Measurements from ENCODE around the gene TRIM32. TPM values are rescaled to one million over a fixed set of nuclear protein-coding genes. Genes with fewer than 3 reads are reported as not detected.

TRIM32 gene
- polyA plus RNA-seq, 2 of the 4 experiments (the other 2 are of a cell fraction): 17.6 to 23.8 TPM

DNA sequence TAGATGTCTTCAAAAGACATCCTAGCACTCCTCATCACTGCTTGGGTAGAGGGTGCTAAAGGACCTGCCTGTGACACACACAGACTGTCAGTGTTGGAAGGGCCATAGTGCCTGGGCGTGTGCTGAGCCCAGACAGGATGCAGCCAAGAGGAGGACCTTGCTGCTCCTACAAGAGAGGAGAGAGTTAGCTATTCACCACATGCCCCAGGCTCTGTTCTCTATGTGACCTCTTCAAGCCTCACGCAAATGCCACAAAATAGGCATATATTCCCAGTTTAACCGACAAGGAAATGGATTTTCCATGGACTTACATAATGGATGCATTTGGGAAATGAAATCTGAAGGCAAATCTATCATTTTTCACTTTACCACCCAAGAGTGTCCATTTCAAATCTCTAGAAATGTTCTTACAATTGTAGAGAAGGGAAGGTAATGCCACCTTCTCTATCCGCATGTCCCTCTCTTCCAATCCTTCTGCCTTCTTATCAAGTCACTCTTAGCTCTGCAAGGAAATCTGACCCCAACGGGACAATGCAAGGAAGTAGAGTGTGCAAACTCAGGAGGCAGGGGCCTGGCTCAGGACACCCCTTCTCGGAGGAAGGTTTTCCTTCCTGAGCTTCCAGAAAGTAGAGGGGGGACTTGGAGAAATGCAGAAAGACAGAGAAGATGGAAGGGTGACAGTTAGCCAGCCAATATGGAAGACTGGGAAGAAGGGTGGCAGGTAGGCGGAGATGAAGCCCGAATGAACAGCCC, 49.5 kb downstream of the TRIM32 start:
- TF ChIP-seq CBX2 (IDR thresholded peaks at IDR 0.05; ENCODE audit: borderline replicate concordance, low read depth) (no peak), BHLHE40 (IDR thresholded peaks at IDR 0.05; ENCODE audit: low read depth, low read length) (no peak), MYC (IDR thresholded peaks at IDR 0.05; ENCODE audit: borderline replicate concordance, low read length) (no peak), CEBPB (IDR thresholded peaks at IDR 0.05) (no peak), HEYL (CRISPR knock-in tag; IDR thresholded peaks at IDR 0.05) (no peak), NR3C1 (IDR thresholded peaks at IDR 0.05) (no peak), RCOR1 (IDR thresholded peaks at IDR 0.05; ENCODE audit: low read depth, low read length) (no peak), ZFP36 (IDR thresholded peaks at IDR 0.05; ENCODE audit: borderline replicate concordance, partially characterized antibody) (no peak), JUN (IDR thresholded peaks at IDR 0.05) (no peak)
- TF ChIP-seq, protein P1, sequence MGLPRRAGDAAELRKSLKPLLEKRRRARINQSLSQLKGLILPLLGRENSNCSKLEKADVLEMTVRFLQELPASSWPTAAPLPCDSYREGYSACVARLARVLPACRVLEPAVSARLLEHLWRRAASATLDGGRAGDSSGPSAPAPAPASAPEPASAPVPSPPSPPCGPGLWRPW (IDR thresholded peaks at IDR 0.05): no peak
- TF ChIP-seq, protein P2, sequence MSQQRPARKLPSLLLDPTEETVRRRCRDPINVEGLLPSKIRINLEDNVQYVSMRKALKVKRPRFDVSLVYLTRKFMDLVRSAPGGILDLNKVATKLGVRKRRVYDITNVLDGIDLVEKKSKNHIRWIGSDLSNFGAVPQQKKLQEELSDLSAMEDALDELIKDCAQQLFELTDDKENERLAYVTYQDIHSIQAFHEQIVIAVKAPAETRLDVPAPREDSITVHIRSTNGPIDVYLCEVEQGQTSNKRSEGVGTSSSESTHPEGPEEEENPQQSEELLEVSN (IDR thresholded peaks at IDR 0.05; ENCODE audit: borderline replicate concordance, low read depth): no peak
- TF ChIP-seq, protein P3, sequence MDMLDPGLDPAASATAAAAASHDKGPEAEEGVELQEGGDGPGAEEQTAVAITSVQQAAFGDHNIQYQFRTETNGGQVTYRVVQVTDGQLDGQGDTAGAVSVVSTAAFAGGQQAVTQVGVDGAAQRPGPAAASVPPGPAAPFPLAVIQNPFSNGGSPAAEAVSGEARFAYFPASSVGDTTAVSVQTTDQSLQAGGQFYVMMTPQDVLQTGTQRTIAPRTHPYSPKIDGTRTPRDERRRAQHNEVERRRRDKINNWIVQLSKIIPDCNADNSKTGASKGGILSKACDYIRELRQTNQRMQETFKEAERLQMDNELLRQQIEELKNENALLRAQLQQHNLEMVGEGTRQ (IDR thresholded peaks at IDR 0.05): no peak
- TF ChIP-seq, protein P4, sequence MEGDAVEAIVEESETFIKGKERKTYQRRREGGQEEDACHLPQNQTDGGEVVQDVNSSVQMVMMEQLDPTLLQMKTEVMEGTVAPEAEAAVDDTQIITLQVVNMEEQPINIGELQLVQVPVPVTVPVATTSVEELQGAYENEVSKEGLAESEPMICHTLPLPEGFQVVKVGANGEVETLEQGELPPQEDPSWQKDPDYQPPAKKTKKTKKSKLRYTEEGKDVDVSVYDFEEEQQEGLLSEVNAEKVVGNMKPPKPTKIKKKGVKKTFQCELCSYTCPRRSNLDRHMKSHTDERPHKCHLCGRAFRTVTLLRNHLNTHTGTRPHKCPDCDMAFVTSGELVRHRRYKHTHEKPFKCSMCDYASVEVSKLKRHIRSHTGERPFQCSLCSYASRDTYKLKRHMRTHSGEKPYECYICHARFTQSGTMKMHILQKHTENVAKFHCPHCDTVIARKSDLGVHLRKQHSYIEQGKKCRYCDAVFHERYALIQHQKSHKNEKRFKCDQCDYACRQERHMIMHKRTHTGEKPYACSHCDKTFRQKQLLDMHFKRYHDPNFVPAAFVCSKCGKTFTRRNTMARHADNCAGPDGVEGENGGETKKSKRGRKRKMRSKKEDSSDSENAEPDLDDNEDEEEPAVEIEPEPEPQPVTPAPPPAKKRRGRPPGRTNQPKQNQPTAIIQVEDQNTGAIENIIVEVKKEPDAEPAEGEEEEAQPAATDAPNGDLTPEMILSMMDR (IDR thresholded peaks at IDR 0.05): no peak
- TF ChIP-seq, protein P5, sequence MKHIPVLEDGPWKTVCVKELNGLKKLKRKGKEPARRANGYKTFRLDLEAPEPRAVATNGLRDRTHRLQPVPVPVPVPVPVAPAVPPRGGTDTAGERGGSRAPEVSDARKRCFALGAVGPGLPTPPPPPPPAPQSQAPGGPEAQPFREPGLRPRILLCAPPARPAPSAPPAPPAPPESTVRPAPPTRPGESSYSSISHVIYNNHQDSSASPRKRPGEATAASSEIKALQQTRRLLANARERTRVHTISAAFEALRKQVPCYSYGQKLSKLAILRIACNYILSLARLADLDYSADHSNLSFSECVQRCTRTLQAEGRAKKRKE (CRISPR knock-in tag; IDR thresholded peaks at IDR 0.05; ENCODE audit: low read depth): no peak
- ChIA-PET CTCF (interaction anchor here (0.5 to 7.3 kb wide), 70 partner anchors 10 to 1442 kb away, joined by 3 to 193 read pairs (median 4); no protein-coding TSS in a partner anchor), POLR2A (no interaction called here)
- DNase-seq (ENCODE audit: low read depth in 1 of 2, low spot score in 1 of 2) (peak in 1 of 2 experiments; percentile 3), FAIRE-seq (no peak), ATAC-seq (peak; percentile 3 to 52; a peak in 3 of 6 replicates)
- WGBS (ENCODE audit: missing lambda C conversion rate): 35% methylated on average over 8 of the region's 8 CpGs
- no peaks in the 10 kb centered on the region for H3K9me3 ChIP-seq
- H3K27ac ChIP-seq: no peak overlapping the region
- peak overlapping the region; percentile 56 for H3K4me2 ChIP-seq
- H3K4me1 ChIP-seq: no peaks in the 10 kb centered on the region
- H3K4me3 ChIP-seq: no peak overlapping the region

DNA sequence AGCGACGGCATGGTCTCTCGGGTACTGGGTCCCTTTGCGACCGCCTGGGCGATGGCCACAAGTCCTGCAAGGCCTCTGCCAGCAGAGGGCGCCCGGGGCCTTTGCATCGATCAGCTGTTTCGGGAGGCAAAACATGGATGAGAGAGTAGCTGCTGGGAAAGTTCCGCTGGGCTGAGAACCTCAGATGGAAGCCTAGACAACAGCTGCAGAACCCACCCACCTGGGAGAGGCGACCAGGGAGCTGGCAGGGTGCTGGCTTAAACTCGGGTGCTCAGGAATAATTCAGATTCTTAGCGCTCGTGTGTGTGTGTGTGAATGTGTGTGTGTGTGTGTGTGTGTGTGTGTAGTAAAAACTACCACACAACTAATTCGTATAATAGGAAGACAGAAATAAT, 50.0 kb downstream of the TRIM32 start:
- H3K9me3 ChIP-seq: no peaks in the 10 kb centered on the region
- 15% methylated on average over 16 of the region's 16 CpGs for WGBS (ENCODE audit: missing lambda C conversion rate)
- POLR2A ChIA-PET: no interaction called here
- TF ChIP-seq SMC3 (IDR thresholded peaks at IDR 0.05): peak; percentile 85
- TF ChIP-seq RAD21 (conservative IDR thresholded peaks at IDR 0.05 in 1 of 2, IDR thresholded peaks at IDR 0.05 in 1 of 2): peak; percentile 93
- TF ChIP-seq, protein P4 (IDR thresholded peaks at IDR 0.05): peak; percentile 91
- TF ChIP-seq, protein P6, sequence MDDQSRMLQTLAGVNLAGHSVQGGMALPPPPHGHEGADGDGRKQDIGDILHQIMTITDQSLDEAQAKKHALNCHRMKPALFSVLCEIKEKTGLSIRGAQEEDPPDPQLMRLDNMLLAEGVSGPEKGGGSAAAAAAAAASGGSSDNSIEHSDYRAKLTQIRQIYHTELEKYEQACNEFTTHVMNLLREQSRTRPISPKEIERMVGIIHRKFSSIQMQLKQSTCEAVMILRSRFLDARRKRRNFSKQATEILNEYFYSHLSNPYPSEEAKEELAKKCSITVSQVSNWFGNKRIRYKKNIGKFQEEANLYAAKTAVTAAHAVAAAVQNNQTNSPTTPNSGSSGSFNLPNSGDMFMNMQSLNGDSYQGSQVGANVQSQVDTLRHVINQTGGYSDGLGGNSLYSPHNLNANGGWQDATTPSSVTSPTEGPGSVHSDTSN (IDR thresholded peaks at IDR 0.05): 0 out of 2 replicates have a peak, but pooled peaks have one; percentile 22
- TF ChIP-seq, protein P3 (IDR thresholded peaks at IDR 0.05): no peak
- TF ChIP-seq POLR2AphosphoS2 (conservative IDR thresholded peaks at IDR 0.05; ENCODE audit: low read length): no peak
- peak overlapping the region; percentile 56 for H3K4me2 ChIP-seq
- ATAC-seq (peak; percentile 87 to 98), FAIRE-seq (no peak), DNase-seq (ENCODE audit: low read depth in 1 of 2, low spot score in 1 of 2) (peak; percentile 79 to 92)
- CTCF ChIA-PET: interaction anchor here (0.5 to 7.3 kb wide), 73 partner anchors 9 to 1970 kb away, joined by 3 to 193 read pairs (median 3); no protein-coding TSS in a partner anchor
- no peak overlapping the region for H3K27ac ChIP-seq
- no peaks in the 10 kb centered on the region for H3K4me1 ChIP-seq
- no peak overlapping the region for H3K4me3 ChIP-seq
